GM23248 (cell line): ENCODE measurements around the gene GNAI2.

Experiments used
- EZH2 ChIP-seq: fragments of 200-600 bp; sonication (generic); IDR thresholded peaks from 2 replicates; pipeline ENCODE4 v1.6.1; 2018; ENCODE audit warnings: antibody characterized with exemption, mild to moderate bottlenecking; ENCODE audit not compliant: insufficient read depth, poor library complexity, severe bottlenecking
- EZH2phosphoT487 ChIP-seq: fragments of 200-600 bp; sonication (generic); IDR thresholded peaks from 2 replicates; pipeline ENCODE4 v1.6.1; 2018; ENCODE audit warnings: antibody characterized with exemption, moderate library complexity, mild to moderate bottlenecking, low read depth; ENCODE audit not compliant: insufficient read depth

DNA sequence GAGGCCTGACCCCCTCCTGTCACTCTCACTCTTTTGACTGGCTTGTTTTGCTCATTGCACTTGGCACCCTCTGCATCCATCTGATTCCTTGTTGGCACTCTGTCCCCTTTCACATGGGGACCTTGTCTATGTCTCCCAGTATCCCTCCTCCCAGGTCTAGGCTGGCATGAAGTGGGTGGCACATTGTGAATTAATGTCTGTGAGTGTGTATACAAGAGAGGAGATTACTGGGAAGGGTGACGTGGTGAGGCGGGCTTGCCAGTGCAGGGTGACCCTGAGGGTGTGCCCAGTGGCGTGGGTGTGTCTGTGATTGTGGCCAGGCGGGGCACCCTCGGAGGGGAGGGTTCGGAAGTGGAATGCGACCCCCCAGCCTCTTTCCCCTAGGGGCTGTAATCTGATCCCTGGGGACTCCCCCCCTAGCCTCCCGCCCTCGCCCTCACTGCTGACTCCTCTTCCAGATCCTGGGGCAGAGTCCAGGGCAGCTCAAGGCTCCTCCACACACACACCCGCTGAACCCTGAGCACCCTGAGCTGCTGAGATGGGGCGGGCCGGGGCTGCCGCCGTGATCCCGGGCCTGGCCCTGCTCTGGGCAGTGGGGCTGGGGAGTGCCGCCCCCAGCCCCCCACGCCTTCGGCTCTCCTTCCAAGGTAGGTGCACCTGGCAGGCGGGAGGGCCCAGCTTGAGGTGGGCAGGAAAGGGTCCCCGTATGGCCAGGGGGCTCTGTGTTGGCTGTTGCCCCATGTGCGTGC lies 32.9 kb downstream of the GNAI2 start, which contains the start of gene SEMA3B:
- no peak for TF ChIP-seq EZH2
- no peak for TF ChIP-seq EZH2phosphoT487
